HepG2 (cell line): ENCODE measurements around the gene CLK4. TPM values are rescaled to one million over a fixed set of nuclear protein-coding genes. Genes with fewer than 3 reads are reported as not detected.

Source experiments
- CEBPB ChIP-seq: IDR thresholded peaks from 2 replicates; pipeline ENCODE4 v1.6.1; 2011; ENCODE audit warnings: low read depth, low read length, improper control_type of control experiment, borderline replicate concordance
- FOXO1 ChIP-seq: sonication (generic); formaldehyde crosslinking; IDR thresholded peaks from 2 replicates; pipeline ENCODE4 v1.4.0; 2020; ENCODE audit warnings: missing genetic modification reagents
- HDAC1 ChIP-seq: sonication (generic); formaldehyde crosslinking; IDR thresholded peaks from 2 replicates; pipeline ENCODE4 v1.5.1; 2020; ENCODE audit warnings: mild to moderate bottlenecking, missing genetic modification reagents
- KLF12 ChIP-seq: sonication (generic); formaldehyde crosslinking; IDR thresholded peaks from 2 replicates; pipeline ENCODE4 v1.4.0; 2020; ENCODE audit warnings: missing genetic modification reagents, borderline replicate concordance
- MIXL1 ChIP-seq: IDR thresholded peaks from 2 replicates; pipeline ENCODE4 v1.6.1; 2016
- PHF21A ChIP-seq: sonication (generic); formaldehyde crosslinking; IDR thresholded peaks from 2 replicates; pipeline ENCODE4 v1.5.0; 2020; ENCODE audit warnings: mild to moderate bottlenecking, missing genetic modification reagents
- RXRA ChIP-seq: sonication (generic); formaldehyde crosslinking; IDR thresholded peaks from 2 replicates; pipeline ENCODE4 v1.5.1; 2020; ENCODE audit warnings: missing genetic modification reagents
- SNRNP70 ChIP-seq: fragments of 200-400 bp; formaldehyde crosslinking; IDR thresholded peaks from 2 replicates; pipeline ENCODE4 v1.6.1; 2017; ENCODE audit warnings: mild to moderate bottlenecking, low read depth, low read length, moderate library complexity
- ZBTB10 ChIP-seq: sonication (generic); formaldehyde crosslinking; IDR thresholded peaks from 2 replicates; pipeline ENCODE4 v1.4.0; 2020; ENCODE audit warnings: missing genetic modification reagents, borderline replicate concordance
- ZNF124 ChIP-seq: sonication (generic); formaldehyde crosslinking; IDR thresholded peaks from 2 replicates; pipeline ENCODE4 v1.4.0; 2020; ENCODE audit warnings: missing genetic modification reagents
- ZNF333 ChIP-seq: sonication (generic); formaldehyde crosslinking; IDR thresholded peaks from 2 replicates; pipeline ENCODE4 v1.4.0; 2020; ENCODE audit warnings: mild to moderate bottlenecking, missing genetic modification reagents, borderline replicate concordance
- ZNF335 ChIP-seq: sonication (generic); formaldehyde crosslinking; IDR thresholded peaks from 2 replicates; pipeline ENCODE4 v1.4.0; 2020; ENCODE audit warnings: missing genetic modification reagents
- ZNF614 ChIP-seq: IDR thresholded peaks from 2 replicates; pipeline ENCODE4 v1.6.1; 2018; ENCODE audit warnings: missing biosample characterization, missing genetic modification reagents, inconsistent platforms, borderline replicate concordance
- ZNF83 ChIP-seq: sonication (generic); formaldehyde crosslinking; IDR thresholded peaks from 2 replicates; pipeline ENCODE4 v1.4.0; 2020; ENCODE audit warnings: missing genetic modification reagents, mild to moderate bottlenecking, borderline replicate concordance
- polyA plus RNA-seq, 8 experiments: library from polyadenylated mRNA; depleted of rRNA in 3 of 8; stranded (reverse) in 7 of 8; unstranded in 1 of 8; fragments of >200 nt; fragmentation: Illumina TruSeq in 4 of 8; extraction: Trizol in 4 of 8; gene quantifications; 2 replicates each; pipeline versions ENCODE4 v1.2.1 to v1.2.3, GENCODE V29; 2011 to 2016; ENCODE audit warnings: low read depth in 4 of 8, missing spikeins in 1 of 8, mixed read lengths in 1 of 8; ENCODE audit not compliant: insufficient read depth in 1 of 8
- total RNA-seq, 5 experiments: library from RNA; depleted of rRNA; stranded (reverse); fragments of >200 nt; fragmentation: Illumina TruSeq; extraction: Trizol; gene quantifications; 2 replicates each; pipeline ENCODE4 v1.2.3, GENCODE V29; 2016; ENCODE audit warnings: low read depth in 1 of 5
- TF ChIP-seq, protein P1 (sequence below): sonication (generic); formaldehyde crosslinking; IDR thresholded peaks from 2 replicates; pipeline ENCODE4 v1.4.0; 2020; ENCODE audit warnings: missing genetic modification reagents
- TF ChIP-seq, protein P2 (sequence below): sonication (generic); formaldehyde crosslinking; IDR thresholded peaks from 2 replicates; pipeline ENCODE4 v1.8.0; 2022; ENCODE audit warnings: missing genetic modification reagents, mild to moderate bottlenecking, moderate library complexity, borderline replicate concordance

Gene CLK4
- total and polyA plus RNA-seq, 2 of the 13 experiments (the other 11 are each of a cell fraction or from before 2014, with no cell fraction given) = 17.7 to 18.4 TPM

- TF ChIP-seq, protein P1, sequence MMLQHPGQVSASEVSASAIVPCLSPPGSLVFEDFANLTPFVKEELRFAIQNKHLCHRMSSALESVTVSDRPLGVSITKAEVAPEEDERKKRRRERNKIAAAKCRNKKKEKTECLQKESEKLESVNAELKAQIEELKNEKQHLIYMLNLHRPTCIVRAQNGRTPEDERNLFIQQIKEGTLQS (CRISPR knock-in tag) = peak; percentile 67
- TF ChIP-seq MIXL1 (CRISPR knock-in tag) = peak; percentile 83
- TF ChIP-seq FOXO1 = peak; percentile 76
- TF ChIP-seq ZNF333 = no peak
- 0 out of 2 replicates have a peak, but pooled peaks have one; percentile 48 for TF ChIP-seq PHF21A
- no peak for TF ChIP-seq ZBTB10 (CRISPR knock-in tag)
- peak; percentile 78; the same call in 1 of the 2 replicates for TF ChIP-seq CEBPB
- TF ChIP-seq ZNF614 (CRISPR knock-in tag) = peak; percentile 63
- TF ChIP-seq SNRNP70 = no peak
- TF ChIP-seq HDAC1 (CRISPR knock-in tag) = peak; percentile 58
- TF ChIP-seq ZNF335 = peak; percentile 61; the same call in 1 of the 2 replicates
- TF ChIP-seq KLF12 (CRISPR knock-in tag) = no peak
- TF ChIP-seq ZNF83 (CRISPR knock-in tag) = no peak
- TF ChIP-seq ZNF124 = no peak
- peak; percentile 67; the same call in 1 of the 2 replicates for TF ChIP-seq RXRA
- TF ChIP-seq, protein P2, sequence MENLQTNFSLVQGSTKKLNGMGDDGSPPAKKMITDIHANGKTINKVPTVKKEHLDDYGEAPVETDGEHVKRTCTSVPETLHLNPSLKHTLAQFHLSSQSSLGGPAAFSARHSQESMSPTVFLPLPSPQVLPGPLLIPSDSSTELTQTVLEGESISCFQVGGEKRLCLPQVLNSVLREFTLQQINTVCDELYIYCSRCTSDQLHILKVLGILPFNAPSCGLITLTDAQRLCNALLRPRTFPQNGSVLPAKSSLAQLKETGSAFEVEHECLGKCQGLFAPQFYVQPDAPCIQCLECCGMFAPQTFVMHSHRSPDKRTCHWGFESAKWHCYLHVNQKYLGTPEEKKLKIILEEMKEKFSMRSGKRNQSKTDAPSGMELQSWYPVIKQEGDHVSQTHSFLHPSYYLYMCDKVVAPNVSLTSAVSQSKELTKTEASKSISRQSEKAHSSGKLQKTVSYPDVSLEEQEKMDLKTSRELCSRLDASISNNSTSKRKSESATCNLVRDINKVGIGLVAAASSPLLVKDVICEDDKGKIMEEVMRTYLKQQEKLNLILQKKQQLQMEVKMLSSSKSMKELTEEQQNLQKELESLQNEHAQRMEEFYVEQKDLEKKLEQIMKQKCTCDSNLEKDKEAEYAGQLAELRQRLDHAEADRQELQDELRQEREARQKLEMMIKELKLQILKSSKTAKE (CRISPR knock-in tag) = peak; percentile 62
Measured at GRCh38 chr5:178630475-178630930, 3.7 kb upstream of the CLK4 start (continued).
